ENCODE results near the gene ESRRB.

The ESRRB gene

GRCh38 chr14:76352639-76353281 is 23.2 kb upstream of the ESRRB start:
- DNase-seq = no peak

GRCh38 chr14:76354310-76354709 is 21.6 kb upstream of the ESRRB start:
- DNase-seq = no peak

GRCh38 chr14:76355771-76356170 is 20.2 kb upstream of the ESRRB start:
- DNase-seq = no peak

GRCh38 chr14:76371066-76371465 is 4.9 kb upstream of the ESRRB start:
- no peak for DNase-seq

- DNase-seq = no peak
These were observed 2.5 kb upstream of the ESRRB start for GRCh38 chr14:76373456-76373855.

GRCh38 chr14:76375484-76375883 is 453 bp upstream of the ESRRB start:
- no peak for DNase-seq

- DNase-seq = no peak
These were observed 506 bp downstream of the ESRRB start for GRCh38 chr14:76376409-76376877.

- DNase-seq = no peak
These were observed 1.2 kb downstream of the ESRRB start for GRCh38 chr14:76376878-76377734.

GRCh38 chr14:76377735-76378074 is 1.8 kb downstream of the ESRRB start:
- no peak for DNase-seq

GRCh38 chr14:76380991-76381390 is 5.1 kb downstream of the ESRRB start:
- no peak for DNase-seq

GRCh38 chr14:76381817-76382494 is 6.0 kb downstream of the ESRRB start:
- no peak for DNase-seq

GRCh38 chr14:76382495-76382832 is 6.5 kb downstream of the ESRRB start:
- no peak for DNase-seq

- DNase-seq = no peak
These were observed 9.5 kb downstream of the ESRRB start for GRCh38 chr14:76385435-76385834.

GRCh38 chr14:76386944-76387782 is 11.2 kb downstream of the ESRRB start:
- DNase-seq = peak; percentile 37

- DNase-seq = no peak
These were observed 13.9 kb downstream of the ESRRB start for GRCh38 chr14:76389841-76390240.

- DNase-seq = no peak
These were observed 14.7 kb downstream of the ESRRB start for GRCh38 chr14:76390621-76391020.

- no peak for DNase-seq
These were observed 16.2 kb downstream of the ESRRB start for GRCh38 chr14:76391981-76392690.

- DNase-seq = no peak
These were observed 18.6 kb downstream of the ESRRB start for GRCh38 chr14:76394569-76394968.

GRCh38 chr14:76395161-76395560 is 19.2 kb downstream of the ESRRB start:
- DNase-seq = no peak

GRCh38 chr14:76396714-76397187 is 20.8 kb downstream of the ESRRB start:
- no peak for DNase-seq

GRCh38 chr14:76405627-76406026 is 29.7 kb downstream of the ESRRB start:
- DNase-seq = no peak

- DNase-seq = no peak
These were observed 31.7 kb downstream of the ESRRB start for GRCh38 chr14:76407449-76408150.

All from CD4-positive, alpha-beta T cell treated with Interleukin-15 for 1 hour (primary cell).